Neural crest cell (in vitro differentiated cells): ENCODE data around the gene SH3PXD2A. TPM values are rescaled to one million over a fixed set of nuclear protein-coding genes. Genes with fewer than 3 reads are reported as not detected.

Source experiments
- DNase-seq: peaks from one replicate; pipeline ENCODE4 v3.0.0; 2021; ENCODE audit warnings: low read depth, mixed read lengths, low spot score
- H3K27ac Mint-ChIP-seq: one replicate; pipeline ENCODE4 v1.8.0; 2021; ENCODE audit warnings: mild to moderate bottlenecking, mixed read lengths; ENCODE audit not compliant: unreplicated experiment
- H3K27me3 Mint-ChIP-seq: 2 replicates; pipeline ENCODE4 v1.8.0; 2021; ENCODE audit warnings: low read depth, mild to moderate bottlenecking, mixed read lengths
- H3K36me3 Mint-ChIP-seq: 2 replicates; pipeline ENCODE4 v1.8.0; 2021; ENCODE audit warnings: low read depth, mild to moderate bottlenecking, mixed read lengths
- H3K4me1 Mint-ChIP-seq: 2 replicates; pipeline ENCODE4 v1.8.0; 2021; ENCODE audit warnings: mixed read lengths
- H3K4me3 Mint-ChIP-seq: one replicate; pipeline ENCODE4 v1.8.0; 2021; ENCODE audit warnings: mild to moderate bottlenecking, mixed read lengths
- H3K9me3 Mint-ChIP-seq: 2 replicates; pipeline ENCODE4 v1.8.0; 2021; ENCODE audit warnings: mixed read lengths
- CTCF ChIP-seq: fragments of 200-600 bp; sonication (generic); conservative IDR thresholded peaks from 2 replicates; pipeline ENCODE4 v1.5.0; 2021; ENCODE audit warnings: antibody characterized with exemption, mild to moderate bottlenecking
- total RNA-seq: library from RNA; stranded (reverse); gene quantifications from 2 replicates; pipeline ENCODE4 v1.2.1, GENCODE V29; 2021

Gene SH3PXD2A
- total RNA-seq, 1 donor from 2014 or later: 22.8 TPM

GRCh38 chr10:103759100-103759781 is 96.1 kb downstream of the SH3PXD2A start:
- TF ChIP-seq CTCF: no peak
- Mint-ChIP-seq H3K36me3 (peaks cover 3% of the 10 kb centered on the region), H3K27ac (peak overlapping the region; percentile 76), H3K27me3 (no peaks in the 10 kb centered on the region), H3K4me1 (peaks cover 45% of the 10 kb centered on the region), H3K4me3 (peak overlapping the region; percentile 32), H3K9me3 (no peaks in the 10 kb centered on the region)
- no peak for DNase-seq

GRCh38 chr10:103758294-103758681 is 97.1 kb downstream of the SH3PXD2A start:
- H3K4me3 Mint-ChIP-seq: no peak overlapping the region
- no peaks in the 10 kb centered on the region for H3K27me3 Mint-ChIP-seq

GRCh38 chr10:103757531-103758293 is 97.7 kb downstream of the SH3PXD2A start:
- Mint-ChIP-seq H3K27me3 (no peaks in the 10 kb centered on the region), H3K36me3 (peaks cover 3% of the 10 kb centered on the region), H3K4me3 (no peak overlapping the region), H3K9me3 (no peaks in the 10 kb centered on the region), H3K4me1 (peaks cover 36% of the 10 kb centered on the region), H3K27ac (peak overlapping the region; percentile 85)
- no peak for DNase-seq
- TF ChIP-seq CTCF: no peak

More at GRCh38 chr10:103758294-103758681, 97.1 kb downstream of the SH3PXD2A start:
- TF ChIP-seq CTCF: no peak
- no peak overlapping the region for H3K27ac Mint-ChIP-seq
- H3K9me3 Mint-ChIP-seq: no peaks in the 10 kb centered on the region
- peaks cover 3% of the 10 kb centered on the region for H3K36me3 Mint-ChIP-seq
- peaks cover 42% of the 10 kb centered on the region for H3K4me1 Mint-ChIP-seq
- no peak for DNase-seq

GRCh38 chr10:103756277-103756869 is 99.0 kb downstream of the SH3PXD2A start:
- Mint-ChIP-seq H3K9me3 (no peaks in the 10 kb centered on the region), H3K27me3 (no peaks in the 10 kb centered on the region), H3K27ac (no peak overlapping the region), H3K4me1 (peaks cover 48% of the 10 kb centered on the region), H3K36me3 (peaks cover 3% of the 10 kb centered on the region), H3K4me3 (no peak overlapping the region)
- TF ChIP-seq CTCF: no peak
- DNase-seq: no peak

GRCh38 chr10:103752680-103753248 is 102.6 kb downstream of the SH3PXD2A start:
- no peak overlapping the region for H3K27ac Mint-ChIP-seq
- H3K4me3 Mint-ChIP-seq: no peak overlapping the region
- peaks cover 3% of the 10 kb centered on the region for H3K36me3 Mint-ChIP-seq
- H3K27me3 Mint-ChIP-seq: no peaks in the 10 kb centered on the region
- TF ChIP-seq CTCF: peak; percentile 86
- H3K4me1 Mint-ChIP-seq: peaks cover 50% of the 10 kb centered on the region
- H3K9me3 Mint-ChIP-seq: no peaks in the 10 kb centered on the region
- DNase-seq: no peak
